GM19397 (cell line): ENCODE measurements around the gene TRUB1.
"Not testable (repeated sequence)": the region's sequence is repeated elsewhere in the genome, so short reads cannot be mapped to it uniquely, and the experiment has no call there.

Experiments
- ATAC-seq: cut with Tn5 transposase; IDR thresholded peaks from one replicate; pipeline ENCODE4 v1.9.1; 2021; ENCODE audit warnings: mild to moderate bottlenecking, moderate library complexity; ENCODE audit not compliant: unreplicated experiment

Gene TRUB1

DNA sequence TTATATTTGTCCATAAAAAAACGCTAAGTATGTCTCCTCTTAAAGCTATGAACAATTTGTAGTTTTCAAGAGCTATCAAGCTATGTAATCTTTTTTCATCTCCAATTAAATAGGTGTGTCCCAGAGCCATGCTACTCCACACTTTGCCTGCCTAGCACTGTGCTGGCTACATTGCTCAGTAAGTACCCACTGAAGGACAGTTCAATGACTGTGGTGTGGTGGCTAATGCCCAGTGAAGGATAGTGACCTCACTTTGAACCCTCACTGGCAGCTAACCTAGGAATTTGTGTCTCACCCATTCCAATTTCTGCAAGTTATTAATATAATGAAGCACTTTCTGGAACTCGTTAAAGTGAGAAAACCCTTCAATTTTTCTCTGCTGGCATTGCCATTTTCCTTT is 14.4 kb upstream of the TRUB1 start:
- ATAC-seq: no peak

DNA sequence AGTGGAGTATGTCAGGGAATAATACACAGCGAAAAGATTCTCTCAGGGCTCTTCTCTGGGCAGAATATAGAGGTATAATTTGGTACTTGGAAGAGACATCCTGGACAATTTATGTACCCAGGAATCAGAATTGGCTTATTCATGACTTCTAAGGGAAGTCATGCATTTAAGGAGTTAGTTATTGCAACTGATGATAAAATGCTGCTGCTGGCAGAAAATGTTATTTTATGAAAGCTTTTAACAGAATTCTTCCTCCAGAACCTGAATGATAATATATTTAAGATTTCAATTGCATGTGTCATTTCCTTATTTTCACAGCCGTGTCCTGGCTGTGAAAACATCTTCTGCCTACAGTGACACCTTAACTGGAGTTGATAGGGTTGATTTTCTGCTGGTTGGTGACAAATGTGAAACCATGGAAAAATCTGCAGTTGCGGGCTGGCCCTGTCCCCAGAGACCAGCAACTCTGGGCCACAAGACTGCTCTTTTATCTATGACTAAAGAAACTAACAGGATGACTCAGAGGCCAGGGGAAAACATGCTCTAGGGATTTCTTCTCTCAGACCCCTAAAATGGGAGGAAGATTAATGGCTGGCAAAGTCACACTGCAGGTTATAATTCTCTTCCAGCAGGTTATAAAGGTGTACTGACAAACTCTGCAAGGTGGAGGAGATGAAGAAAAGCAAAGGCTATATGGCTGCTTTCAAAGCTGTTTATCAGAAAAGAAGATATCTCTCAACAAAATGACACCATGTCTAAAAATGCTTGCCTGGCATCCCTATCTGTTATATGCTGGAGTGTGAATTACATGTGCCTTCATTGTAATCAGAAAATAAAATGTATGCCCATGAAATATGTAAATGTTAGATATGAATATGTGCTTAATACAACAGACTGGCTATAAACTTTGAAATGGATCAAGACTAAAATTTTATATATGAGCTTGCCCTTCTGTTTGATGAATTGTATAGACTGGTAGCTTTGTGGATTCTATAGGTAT is 12.1 kb upstream of the TRUB1 start:
- peak; percentile 69 for ATAC-seq

GRCh38 chr10:114928818-114929217 is 9.2 kb upstream of the TRUB1 start:
- no peak for ATAC-seq

- no peak for ATAC-seq
These were observed 7.7 kb upstream of the TRUB1 start for GRCh38 chr10:114930320-114930719.

DNA sequence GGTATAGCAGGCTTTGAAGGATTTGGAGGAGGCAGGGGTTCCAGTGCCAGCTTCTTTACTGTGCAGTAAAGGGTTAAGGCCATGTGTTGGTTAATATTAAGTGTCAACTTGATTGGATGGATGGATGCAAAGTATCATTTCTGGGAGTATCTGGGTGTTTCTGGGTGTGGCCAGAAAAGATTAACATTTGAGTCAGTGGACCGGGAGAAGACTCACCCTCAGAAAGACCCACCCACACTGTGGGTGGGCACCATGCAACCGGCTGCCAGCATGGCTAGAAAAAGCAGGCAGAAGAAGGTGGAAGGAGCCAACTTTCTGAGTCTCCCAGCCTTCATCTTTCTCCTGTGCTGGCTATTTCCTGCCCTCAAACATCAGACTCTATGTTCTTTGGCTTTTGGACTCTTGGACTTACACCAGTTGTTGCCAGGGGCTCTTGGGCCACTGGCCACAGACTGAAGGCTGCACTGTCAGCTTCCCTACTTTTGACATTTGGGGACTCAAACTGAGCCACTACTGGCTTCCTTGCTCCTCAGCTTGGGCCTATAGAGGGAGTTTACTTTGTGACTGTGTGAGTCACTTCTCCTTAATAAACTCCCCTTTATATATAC is 6.8 kb upstream of the TRUB1 start:
- ATAC-seq: no peak

DNA sequence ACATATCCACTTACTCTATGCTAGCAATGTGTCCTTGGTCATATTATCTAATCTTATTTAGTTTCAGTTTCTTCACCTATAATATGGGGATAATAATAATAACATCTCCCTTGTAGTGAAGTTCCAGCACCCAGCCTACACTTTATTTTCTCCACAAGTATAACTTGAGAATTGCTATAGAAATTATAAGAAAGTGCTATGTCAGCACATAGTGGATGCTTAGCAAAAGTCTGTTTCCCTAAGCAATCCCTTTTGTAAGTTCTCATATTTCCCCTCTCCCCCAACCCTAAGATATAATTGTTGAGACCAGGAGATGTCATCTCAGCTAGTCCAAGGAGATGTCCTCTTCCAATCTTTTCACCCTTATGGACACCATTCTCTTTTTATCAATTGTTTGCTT is 5.8 kb upstream of the TRUB1 start:
- ATAC-seq: no peak

DNA sequence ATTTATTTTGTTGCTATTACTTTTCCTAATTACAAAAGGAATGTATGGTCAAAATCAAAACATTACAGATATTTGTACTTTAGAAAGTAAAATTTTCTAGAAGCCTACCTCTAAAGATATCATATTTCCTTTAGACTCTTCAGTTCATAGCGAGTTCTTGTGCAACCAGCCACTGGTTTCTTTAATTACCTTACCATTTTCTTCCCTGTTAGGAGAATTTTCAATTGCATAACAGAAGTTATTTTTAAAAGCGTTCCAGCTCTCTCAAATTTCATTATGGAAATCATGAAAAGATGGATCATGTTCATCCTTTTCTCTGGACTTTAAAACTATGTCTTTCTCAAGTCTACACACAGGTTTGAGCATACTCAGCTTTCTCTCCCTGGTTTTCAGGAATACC is 5.0 kb upstream of the TRUB1 start:
- ATAC-seq: no peak

DNA sequence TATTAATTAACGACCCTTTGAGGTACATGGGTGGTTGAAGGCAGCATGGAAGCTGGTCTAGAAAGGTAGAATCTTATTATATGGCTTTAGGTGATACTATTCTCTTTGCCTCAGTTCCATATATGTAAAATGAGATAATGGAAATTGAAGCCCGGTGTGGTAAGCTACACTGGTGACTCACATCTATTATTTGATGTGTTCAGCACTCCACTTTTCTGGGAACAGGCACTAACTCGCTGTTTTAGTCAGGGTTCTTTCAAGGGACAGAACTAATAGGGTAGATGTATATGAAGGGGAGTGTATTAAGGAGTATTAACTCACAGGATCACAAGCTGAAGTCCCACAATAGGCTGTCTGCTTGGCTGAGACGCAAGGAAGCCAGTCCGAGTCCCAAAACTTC is 4.4 kb upstream of the TRUB1 start:
- no peak for ATAC-seq

- not testable (repeated sequence) for ATAC-seq
These were observed 4.0 kb upstream of the TRUB1 start for GRCh38 chr10:114933995-114934394.

DNA sequence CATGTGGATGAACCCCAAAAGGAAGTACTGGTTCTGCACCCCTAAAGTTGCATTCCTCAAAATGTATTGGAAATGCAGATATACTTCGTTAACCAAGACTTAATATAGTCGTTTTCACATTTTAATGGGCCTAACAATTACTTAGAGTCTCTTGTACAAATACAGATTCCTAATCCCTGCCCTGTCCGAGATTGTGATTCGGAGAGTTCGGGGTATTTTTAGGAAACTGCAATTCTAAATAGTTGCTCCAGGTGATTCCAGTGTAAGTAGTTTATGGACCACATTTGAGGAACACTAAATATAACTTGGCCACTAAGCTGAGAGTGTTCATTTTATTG is 830 bp downstream of the TRUB1 start:
- no peak for ATAC-seq

GRCh38 chr10:114940735-114941134 is 2.7 kb downstream of the TRUB1 start:
- ATAC-seq: no peak

DNA sequence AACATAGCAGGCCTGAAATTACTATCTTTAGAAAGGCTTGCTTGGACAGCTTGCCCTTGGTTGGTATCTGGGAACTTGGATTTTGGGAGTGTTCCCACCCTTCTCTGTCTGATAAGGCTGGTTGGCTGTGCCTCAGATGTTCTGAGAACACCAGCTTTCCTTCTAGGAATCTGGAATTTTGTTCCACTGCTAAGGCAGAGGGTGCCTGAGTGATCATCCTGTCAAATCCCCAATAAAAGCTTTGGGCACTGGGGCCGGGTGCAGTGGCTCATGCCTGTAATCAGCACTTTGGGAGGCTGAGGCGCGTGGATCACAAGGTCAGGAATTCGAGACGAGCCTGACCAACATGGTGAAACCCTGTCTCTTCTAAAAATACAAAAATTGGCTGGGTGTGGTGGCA is 5.0 kb downstream of the TRUB1 start:
- ATAC-seq: no peak

DNA sequence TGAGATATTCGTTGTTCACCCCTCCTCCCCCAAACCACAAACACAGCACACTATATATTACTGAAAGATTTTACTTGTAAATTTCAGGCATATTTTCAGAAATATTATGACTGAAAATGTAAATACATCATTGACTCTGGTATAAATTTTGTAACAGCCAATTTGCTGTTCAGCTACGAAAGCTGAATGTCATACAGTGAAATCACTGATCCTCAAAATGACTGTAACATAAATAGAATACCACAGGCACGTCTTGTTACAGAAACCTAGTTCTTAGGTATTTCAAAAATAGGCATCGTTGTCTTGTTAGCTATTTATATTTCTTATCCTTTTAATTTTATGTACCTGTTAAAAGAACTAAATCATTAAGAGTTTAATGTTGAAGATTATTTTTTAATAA is 15.1 kb downstream of the TRUB1 start:
- no peak for ATAC-seq

- ATAC-seq: no peak
These were observed 18.0 kb downstream of the TRUB1 start for GRCh38 chr10:114955984-114956383.

- ATAC-seq: no peak
These were observed 18.5 kb downstream of the TRUB1 start for GRCh38 chr10:114956466-114956865.

DNA sequence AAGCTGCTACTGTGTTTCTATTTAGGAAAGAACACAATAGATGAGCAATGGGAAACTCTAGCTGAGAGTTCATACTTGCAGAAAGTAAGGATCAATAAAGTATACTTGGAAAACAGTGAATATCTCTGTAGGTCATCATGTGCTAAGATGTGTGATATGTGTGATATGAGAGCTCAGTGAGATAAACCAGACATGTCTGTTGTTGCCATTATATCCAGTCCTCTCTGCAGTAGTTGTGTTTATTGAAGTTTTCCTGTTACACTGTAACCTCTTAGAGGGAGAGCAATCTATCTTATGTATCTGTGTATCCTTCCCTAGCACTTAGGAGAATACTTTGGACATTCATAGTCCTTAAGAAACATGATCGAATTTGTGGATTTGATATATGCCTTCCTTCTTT is 19.1 kb downstream of the TRUB1 start:
- no peak for ATAC-seq

GRCh38 chr10:114957673-114958072 is 19.7 kb downstream of the TRUB1 start:
- no peak for ATAC-seq

DNA sequence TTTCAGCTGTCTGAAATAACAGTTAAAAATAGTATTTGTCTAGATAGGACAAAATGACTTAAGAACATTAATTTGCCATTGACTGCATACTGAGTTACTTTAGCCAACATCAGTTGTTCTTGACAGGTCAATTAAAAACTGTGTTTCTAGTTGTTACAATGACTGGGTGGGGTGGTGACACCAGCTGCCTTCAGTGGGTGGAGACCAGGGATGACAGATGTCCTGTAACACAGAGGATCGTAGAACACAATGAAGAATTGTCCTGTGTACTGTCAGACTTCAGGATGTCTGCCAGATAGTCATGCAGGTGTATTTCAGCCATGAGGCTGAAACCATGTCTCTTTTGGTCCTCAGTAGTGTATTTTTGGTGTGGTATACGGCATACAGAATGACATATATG is 24.4 kb downstream of the TRUB1 start:
- ATAC-seq: no peak

DNA sequence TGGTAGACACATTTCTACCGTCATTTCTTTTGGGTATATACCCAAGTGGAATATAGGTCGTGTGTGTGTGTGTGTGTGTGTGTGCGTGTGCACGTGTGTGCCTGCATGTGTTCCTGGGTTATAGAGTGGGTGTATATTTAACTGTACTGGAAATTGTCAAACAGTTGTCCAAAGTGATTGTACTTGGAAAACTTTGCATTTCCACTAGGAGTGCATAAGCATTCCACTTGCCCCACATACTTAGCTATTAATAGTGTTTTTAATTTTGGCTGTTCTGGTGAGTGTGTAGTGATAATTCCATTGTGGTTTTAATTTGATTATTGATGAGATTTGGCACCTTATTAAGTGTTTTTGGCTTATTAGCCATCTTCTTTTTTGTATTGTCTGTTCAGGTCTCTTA is 25.9 kb downstream of the TRUB1 start:
- ATAC-seq: no peak

DNA sequence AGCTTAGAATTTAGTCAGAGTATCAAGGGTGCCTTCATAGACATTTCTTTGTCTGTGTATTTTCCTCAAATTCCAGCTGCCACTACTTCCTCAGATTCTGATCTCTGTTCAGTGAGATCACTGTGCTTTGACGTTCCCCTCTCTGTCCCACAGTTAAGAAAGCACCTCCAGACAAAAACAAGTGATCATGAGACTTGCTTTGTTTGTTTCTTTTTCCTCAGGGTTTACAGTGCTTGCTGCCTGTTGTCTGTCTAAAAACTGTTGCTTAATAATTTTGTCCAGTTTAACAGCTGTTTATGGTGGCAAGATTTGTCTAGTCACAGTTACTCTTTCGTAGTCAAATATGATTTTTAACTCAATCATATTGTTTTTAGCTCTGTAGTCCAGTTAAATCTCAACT is 29.1 kb downstream of the TRUB1 start:
- no peak for ATAC-seq

GRCh38 chr10:114970515-114970914 is 32.5 kb downstream of the TRUB1 start:
- no peak for ATAC-seq

GRCh38 chr10:114973306-114973705 is 35.3 kb downstream of the TRUB1 start:
- ATAC-seq: no peak
